SH-SY5Y (cell line): Measurements from ENCODE around the gene ADAM12.

Experiments
- GATA2 ChIP-seq: IDR thresholded peaks from 2 replicates; pipeline ENCODE4 v1.6.1; 2011; ENCODE audit warnings: mild to moderate bottlenecking, low read depth, low read length
- GATA3 ChIP-seq: IDR thresholded peaks from 2 replicates; pipeline ENCODE4 v1.6.1; 2011; ENCODE audit warnings: low read depth, mild to moderate bottlenecking, low read length, moderate library complexity

DNA sequence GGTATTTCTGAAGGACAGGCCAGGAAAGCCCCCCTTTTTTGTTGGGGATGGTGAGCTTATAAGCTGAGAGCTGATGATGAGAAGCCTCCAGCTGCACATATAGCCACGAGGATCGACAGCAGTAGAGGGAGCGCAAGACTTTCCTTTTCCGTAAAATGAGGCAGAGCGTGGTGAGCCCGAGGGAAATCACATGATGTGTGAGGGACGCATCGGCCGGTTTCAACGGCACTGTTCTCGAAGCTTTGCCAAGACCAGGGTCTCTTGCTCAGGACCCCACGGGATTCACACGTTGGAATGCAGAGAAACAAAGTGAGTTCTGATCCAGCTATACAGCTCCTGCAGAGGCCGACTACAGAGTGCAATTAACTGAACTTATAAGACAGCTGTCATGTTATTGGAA is 55.7 kb downstream of the ADAM12 start:
- TF ChIP-seq GATA3 (no peak), GATA2 (no peak)
